B cell (primary cell): Measurements from ENCODE around the gene SNF8. TPM values are rescaled to one million over a fixed set of nuclear protein-coding genes. Genes with fewer than 3 reads are reported as not detected.

Experiments used
- ATAC-seq: fragments of 200-7000 bp; cut with Tn5 transposase; one replicate; pipeline ENCODE4 v1.10.0; 2021; ENCODE audit warnings: low read depth, mild to moderate bottlenecking, moderate number of reproducible peaks, moderate library complexity
- CTCF ChIA-PET: fragments of 350-600 bp; sonication (Branson Sonifier 250); formaldehyde crosslinking; loops from one replicate; lab custom pipeline; 2021; ENCODE audit warnings: antibody characterized with exemption, inconsistent platforms; lab: Charles Lee
- POLR2A ChIA-PET: fragments of 350-600 bp; sonication (Branson Sonifier 250); formaldehyde crosslinking; loops from one replicate; lab custom pipeline; 2021; ENCODE audit warnings: antibody characterized with exemption; lab: Charles Lee
- DNase-seq: peaks from one replicate; pipeline ENCODE4 v3.0.0; 2013
- H2AFZ ChIP-seq: 2 replicates; pipeline ENCODE4 v1.6.1; 2012; ENCODE audit warnings: mild to moderate bottlenecking, low read depth, low read length; ENCODE audit not compliant: insufficient read depth, poor library complexity, severe bottlenecking
- H3K27ac ChIP-seq, 2 donors: 1 replicate in 1 of 2; 2 replicates in 1 of 2; pipeline ENCODE4 v1.5.1; 2012 to 2013; ENCODE audit warnings: low read length in 2 of 2, mild to moderate bottlenecking in 2 of 2, moderate library complexity in 1 of 2
- H3K27me3 ChIP-seq, 4 experiments: fragments of 200-600 bp in 1 of 4; sonication (generic) in 1 of 4; replicated peaks in 1 of 4; 1 replicate in 2 of 4; 2 replicates in 2 of 4; pipeline versions ENCODE4 v1.6.1 to v1.7.0; 2013 to 2016; ENCODE audit warnings: low read length in 3 of 4, mild to moderate bottlenecking in 2 of 4, mixed read lengths in 1 of 4, moderate library complexity in 1 of 4; ENCODE audit not compliant: insufficient read depth in 4 of 4, control insufficient read depth in 3 of 4; ENCODE audit errors: control extremely low read depth in 1 of 4
- H3K36me3 ChIP-seq, 2 experiments: replicated peaks in 1 of 2; 1 replicate in 1 of 2; 2 replicates in 1 of 2; pipeline versions ENCODE4 v1.6.1 to v1.7.1; 2013; ENCODE audit warnings: low read length in 1 of 2; ENCODE audit not compliant: insufficient read depth in 2 of 2, control insufficient read depth in 1 of 2; ENCODE audit errors: control extremely low read depth in 1 of 2, extremely low read depth in 1 of 2
- H3K4me1 ChIP-seq, 2 donors: fragments of 200-600 bp in 1 of 2; sonication (generic) in 1 of 2; 1 replicate in 1 of 2; 2 replicates in 1 of 2; pipeline versions ENCODE4 v1.5.1 to v1.6.1; 2013 to 2017; ENCODE audit warnings: low read length in 2 of 2; ENCODE audit not compliant: control insufficient read depth in 2 of 2, insufficient read depth in 2 of 2
- H3K4me2 ChIP-seq: replicated peaks from 2 replicates; pipeline ENCODE3; 2012; ENCODE audit warnings: mild to moderate bottlenecking, low read depth, low read length; ENCODE audit not compliant: poor library complexity, severe bottlenecking
- H3K4me3 ChIP-seq, 5 experiments: fragments of 200-600 bp in 1 of 5; sonication (generic) in 1 of 5; 1 replicate in 3 of 5; 2 replicates in 2 of 5; pipeline versions ENCODE4 v1.5.1 to v1.7.0; 2011 to 2016; ENCODE audit warnings: low read length in 4 of 5, mild to moderate bottlenecking in 4 of 5, low read depth in 2 of 5, control low read depth in 1 of 5, moderate library complexity in 1 of 5; ENCODE audit not compliant: insufficient read depth in 1 of 5; ENCODE audit errors: control extremely low read depth in 1 of 5, extremely low read depth in 1 of 5
- H3K79me2 ChIP-seq: fragments of 200-600 bp; sonication (generic); one replicate; pipeline ENCODE4 v1.6.0; 2016; ENCODE audit warnings: low read length; ENCODE audit not compliant: control insufficient read depth, insufficient read depth
- H3K9ac ChIP-seq: fragments of 200-600 bp; sonication (generic); 2 replicates; pipeline ENCODE4 v1.6.1; 2017; ENCODE audit warnings: mild to moderate bottlenecking, low read length, moderate library complexity
- H3K9me3 ChIP-seq, 3 donors: one replicate each; pipeline versions ENCODE4 v1.6.1 to v1.7.1; 2013; ENCODE audit warnings: low read length in 2 of 3; ENCODE audit not compliant: control insufficient read depth in 2 of 3, insufficient read depth in 1 of 3; ENCODE audit errors: control extremely low read depth in 1 of 3
- H4K20me1 ChIP-seq: 2 replicates; pipeline ENCODE4 v1.6.0; 2012; ENCODE audit warnings: mild to moderate bottlenecking, low read length; ENCODE audit not compliant: insufficient read depth, control insufficient read depth, poor library complexity, severe bottlenecking
- H3K27ac Mint-ChIP-seq: one replicate; pipeline ENCODE4 v1.8.0; 2021; ENCODE audit warnings: mixed read lengths
- H3K27me3 Mint-ChIP-seq: one replicate; pipeline ENCODE4 v1.8.0; 2021; ENCODE audit warnings: mixed read lengths
- H3K4me1 Mint-ChIP-seq: one replicate; pipeline ENCODE4 v1.8.0; 2021; ENCODE audit warnings: mixed read lengths
- H3K4me3 Mint-ChIP-seq: one replicate; pipeline ENCODE4 v1.8.0; 2021; ENCODE audit warnings: mixed read lengths
- H3K9me3 Mint-ChIP-seq: one replicate; pipeline ENCODE4 v1.8.0; 2022; ENCODE audit warnings: mixed read lengths; ENCODE audit not compliant: insufficient read depth
- CTCF ChIP-seq: fragments of 200-600 bp; IDR thresholded peaks from one replicate; pipeline ENCODE4 v1.8.0; 2022; ENCODE audit warnings: antibody characterized with exemption, mild to moderate bottlenecking
- EZH2 ChIP-seq: IDR thresholded peaks from 2 replicates; pipeline ENCODE4 v1.6.1; 2012; ENCODE audit warnings: borderline replicate concordance, low read depth, mild to moderate bottlenecking, moderate library complexity, low read length; ENCODE audit not compliant: insufficient read depth, poor library complexity, severe bottlenecking
- whole genome bisulfite sequencing: methylation state at CpG from one replicate; pipeline ENCODE4 v1.1.5; 2013; ENCODE audit warnings: missing lambda C conversion rate; ENCODE audit not compliant: insufficient coverage; 5-methylcytosine and 5-hydroxymethylcytosine counted together
- intact Hi-C: fragments of 100-400 bp; cut with micrococcal nuclease; formaldehyde crosslinking; loops from one replicate; pipeline ENCODE4 v1.10.0; 2022
- polyA plus RNA-seq: library from polyadenylated mRNA; depleted of rRNA; stranded (reverse); fragments of >200 nt; gene quantifications from 2 replicates; pipeline ENCODE4 v1.2.3, GENCODE V29; 2012
- total RNA-seq, 2 donors: library from RNA; stranded (reverse); fragments of 120-200 nt in 1 of 2; gene quantifications; 1 replicate in 1 of 2; 2 replicates in 1 of 2; pipeline versions ENCODE4 v1.2.3 to v1.2.4, GENCODE V29; 2013 to 2022

Gene SNF8
- total and polyA plus RNA-seq, 2 donors (not counting 1 experiment from before 2014, with no cell fraction given), result 77.5 to 94.6 TPM

GRCh38 chr17:48925251-48925990 lies 19.2 kb downstream of the SNF8 start:
- Histone ChIP-seq H3K27ac (no peak overlapping the region), H3K9me3 (no peaks in the 10 kb centered on the region), H4K20me1 (peaks cover 36% of the 10 kb centered on the region), H3K4me2 (no peak overlapping the region), H3K27me3 (no peaks in the 10 kb centered on the region), H2AFZ (no peak overlapping the region), H3K9ac (no peak overlapping the region), H3K4me3 (no peak overlapping the region), H3K4me1 (no peaks in the 10 kb centered on the region), H3K36me3 (peaks cover 9 to 90% of the 10 kb centered on the region in 2 experiments), H3K79me2 (peaks cover 12% of the 10 kb centered on the region)
- H3K27ac Mint-ChIP-seq, result no peak overlapping the region
- peaks cover 4% of the 10 kb centered on the region for H3K4me1 Mint-ChIP-seq
- H3K9me3 Mint-ChIP-seq, result no peaks in the 10 kb centered on the region
- no peaks in the 10 kb centered on the region for H3K27me3 Mint-ChIP-seq
- ChIA-PET CTCF (no interaction called here), POLR2A (interaction anchor here (0.6 kb wide), 1 partner anchor 11 kb away, joined by 3 read pairs; no protein-coding TSS in a partner anchor)
- no peak overlapping the region for H3K4me3 Mint-ChIP-seq
- ATAC-seq (no peak), DNase-seq (no peak)
- 90% methylated on average over 1 of the region's 4 CpGs for WGBS
- TF ChIP-seq CTCF (no peak), EZH2 (no peak)
- intact Hi-C loops, result no loop called here
